ENCODE results near the gene ADAM22.

Gene ADAM22

DNA sequence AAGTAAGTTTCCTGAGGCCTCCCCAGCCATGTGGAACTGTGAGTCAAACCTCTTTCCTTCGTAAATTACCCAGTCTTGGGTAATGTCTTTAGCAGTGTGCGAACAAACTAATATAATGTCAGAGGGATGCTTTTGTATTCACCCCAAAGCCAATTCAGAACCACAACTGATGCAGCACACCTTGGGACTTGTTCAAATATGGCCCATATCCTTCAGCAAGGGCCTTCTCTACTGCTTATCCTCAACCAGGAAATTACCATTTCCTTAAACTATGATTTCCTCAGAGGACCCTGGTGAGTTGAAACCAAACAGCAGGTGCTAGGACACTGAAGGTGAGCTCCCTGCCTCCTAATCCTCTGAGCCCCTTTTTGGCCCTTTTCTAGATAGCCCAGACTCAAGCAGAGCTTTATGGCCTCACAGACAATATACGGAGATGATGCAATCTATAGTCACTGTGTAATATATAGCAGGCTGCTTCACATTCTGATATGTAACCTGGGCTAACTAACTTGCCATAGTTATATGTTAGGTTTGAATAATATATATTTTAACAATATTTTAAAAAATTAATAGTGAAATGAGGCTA lies 270.6 kb downstream of the ADAM22 start:
- Histone ChIP-seq H3K9me3 (ENCODE audit: low read length) (no peaks in the 10 kb centered on the region), H3K4me3 (ENCODE audit: low read depth in 1 of 2, low read length in 2 of 2) (no peak overlapping the region), H3K36me3 (ENCODE audit: insufficient read depth, low read length) (peaks cover 57% of the 10 kb centered on the region), H3K4me1 (ENCODE audit: insufficient read depth, low read length) (no peaks in the 10 kb centered on the region), H3K27ac (ENCODE audit: low read depth, low read length) (no peak overlapping the region), H3K27me3 (ENCODE audit: control insufficient read depth in 1 of 2, insufficient read depth in 2 of 2, low read length in 2 of 2) (no peaks in the 10 kb centered on the region), H3K9ac (ENCODE audit: low read length) (no peak overlapping the region)

DNA sequence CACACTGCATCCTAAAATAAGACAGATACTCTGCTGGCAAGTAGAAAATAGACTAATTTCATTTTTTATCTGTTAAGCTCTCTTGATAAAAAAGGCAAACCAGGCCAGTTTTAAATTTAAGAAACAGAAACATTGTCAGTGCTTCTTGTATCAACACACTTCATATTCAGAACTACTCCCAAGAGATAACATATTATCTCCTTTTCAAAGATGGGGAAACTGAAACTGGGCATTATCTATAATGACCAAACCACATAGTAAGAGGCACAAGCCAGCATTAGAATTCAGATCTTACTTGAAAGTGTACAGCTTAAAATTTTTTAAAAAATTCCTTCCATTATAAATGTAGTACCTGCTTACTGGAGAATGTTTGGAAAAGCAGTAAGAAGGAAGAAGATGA lies 271.1 kb downstream of the ADAM22 start:
- Histone ChIP-seq H3K4me1 (ENCODE audit: insufficient read depth, low read length) (no peaks in the 10 kb centered on the region), H3K36me3 (ENCODE audit: insufficient read depth, low read length) (peaks cover 62% of the 10 kb centered on the region), H3K27me3 (ENCODE audit: control insufficient read depth in 1 of 2, insufficient read depth in 2 of 2, low read length in 2 of 2) (no peaks in the 10 kb centered on the region), H3K4me3 (ENCODE audit: low read depth in 1 of 2, low read length in 2 of 2) (no peak overlapping the region), H3K9ac (ENCODE audit: low read length) (no peak overlapping the region), H3K9me3 (ENCODE audit: low read length) (no peaks in the 10 kb centered on the region), H3K27ac (ENCODE audit: low read depth, low read length) (no peak overlapping the region)

DNA sequence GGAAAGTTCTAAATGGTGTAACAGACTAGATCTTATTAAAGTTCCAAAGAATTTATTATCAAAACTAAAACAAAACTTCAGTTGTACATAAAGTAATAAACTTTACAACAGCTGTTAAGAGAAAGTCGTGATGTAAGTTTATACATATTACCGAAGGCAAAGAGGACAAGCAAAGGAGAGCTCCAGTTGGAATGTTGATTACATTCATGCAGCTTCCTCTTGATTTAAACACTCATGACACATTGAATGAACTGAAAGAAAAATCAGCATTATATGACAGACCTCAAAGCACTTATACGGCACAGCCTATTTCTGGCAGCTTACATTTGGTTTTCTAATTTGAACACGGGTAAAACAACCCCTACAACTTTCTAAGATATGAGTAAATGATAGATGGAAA lies 272.2 kb downstream of the ADAM22 start:
- H3K4me3 ChIP-seq (ENCODE audit: low read depth in 1 of 2, low read length in 2 of 2): no peak overlapping the region
- H3K9me3 ChIP-seq (ENCODE audit: low read length): no peaks in the 10 kb centered on the region
- H3K9ac ChIP-seq (ENCODE audit: low read length): no peak overlapping the region
- H3K27ac ChIP-seq (ENCODE audit: low read depth, low read length): no peak overlapping the region
- peaks cover 65% of the 10 kb centered on the region for H3K36me3 ChIP-seq (ENCODE audit: insufficient read depth, low read length)
- H3K4me1 ChIP-seq (ENCODE audit: insufficient read depth, low read length): no peaks in the 10 kb centered on the region
- H3K27me3 ChIP-seq (ENCODE audit: control insufficient read depth in 1 of 2, insufficient read depth in 2 of 2, low read length in 2 of 2): no peaks in the 10 kb centered on the region

DNA sequence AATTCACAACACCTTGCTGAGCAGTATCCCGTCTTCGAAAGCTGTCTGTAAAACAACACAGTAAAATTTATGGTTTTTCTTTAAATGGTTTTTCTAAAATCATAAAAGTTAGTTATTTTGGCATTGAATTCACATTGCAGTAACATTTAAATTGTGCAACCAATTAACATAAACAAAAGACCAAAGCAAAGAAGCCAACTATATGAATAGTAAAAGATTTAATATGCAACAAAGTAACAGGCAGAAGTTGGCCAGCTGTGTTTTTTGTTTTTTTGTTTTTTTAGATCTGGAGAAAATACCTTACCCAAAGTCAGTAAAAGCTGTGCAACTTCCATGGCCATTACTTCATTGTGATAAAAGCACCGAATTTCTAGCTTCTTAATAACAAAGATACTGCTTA lies 274.5 kb downstream of the ADAM22 start:
- Histone ChIP-seq H3K27me3 (ENCODE audit: control insufficient read depth in 1 of 2, insufficient read depth in 2 of 2, low read length in 2 of 2) (no peaks in the 10 kb centered on the region), H3K9ac (ENCODE audit: low read length) (no peak overlapping the region), H3K4me1 (ENCODE audit: insufficient read depth, low read length) (no peaks in the 10 kb centered on the region), H3K27ac (ENCODE audit: low read depth, low read length) (no peak overlapping the region), H3K9me3 (ENCODE audit: low read length) (no peaks in the 10 kb centered on the region), H3K36me3 (ENCODE audit: insufficient read depth, low read length) (peaks cover 67% of the 10 kb centered on the region), H3K4me3 (ENCODE audit: low read depth in 1 of 2, low read length in 2 of 2) (no peak overlapping the region)

DNA sequence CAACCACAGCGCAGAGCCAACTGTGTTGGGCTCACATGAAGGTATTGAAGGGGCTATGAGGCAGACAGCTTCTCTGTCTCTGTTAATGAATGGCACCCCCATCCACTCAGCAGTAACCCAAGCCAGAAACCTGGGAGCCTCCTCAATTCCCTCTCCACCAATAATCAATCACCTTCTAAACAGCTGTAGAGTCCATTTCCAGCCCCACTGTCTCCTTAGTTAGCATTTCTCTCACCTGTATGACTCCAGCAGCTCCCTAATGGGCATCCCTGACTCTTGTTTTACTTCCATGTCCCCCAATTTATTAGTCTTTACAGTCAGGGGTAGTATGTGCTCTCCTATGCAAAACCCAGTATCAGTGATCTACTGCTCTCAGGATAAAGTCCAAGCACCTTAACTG lies 278.9 kb downstream of the ADAM22 start:
- Histone ChIP-seq H3K36me3 (ENCODE audit: insufficient read depth, low read length) (peaks cover 57% of the 10 kb centered on the region), H3K9ac (ENCODE audit: low read length) (no peak overlapping the region), H3K4me1 (ENCODE audit: insufficient read depth, low read length) (no peaks in the 10 kb centered on the region), H3K9me3 (ENCODE audit: low read length) (no peaks in the 10 kb centered on the region), H3K27me3 (ENCODE audit: control insufficient read depth in 1 of 2, insufficient read depth in 2 of 2, low read length in 2 of 2) (no peaks in the 10 kb centered on the region), H3K27ac (ENCODE audit: low read depth, low read length) (no peak overlapping the region), H3K4me3 (ENCODE audit: low read depth in 1 of 2, low read length in 2 of 2) (no peak overlapping the region)

DNA sequence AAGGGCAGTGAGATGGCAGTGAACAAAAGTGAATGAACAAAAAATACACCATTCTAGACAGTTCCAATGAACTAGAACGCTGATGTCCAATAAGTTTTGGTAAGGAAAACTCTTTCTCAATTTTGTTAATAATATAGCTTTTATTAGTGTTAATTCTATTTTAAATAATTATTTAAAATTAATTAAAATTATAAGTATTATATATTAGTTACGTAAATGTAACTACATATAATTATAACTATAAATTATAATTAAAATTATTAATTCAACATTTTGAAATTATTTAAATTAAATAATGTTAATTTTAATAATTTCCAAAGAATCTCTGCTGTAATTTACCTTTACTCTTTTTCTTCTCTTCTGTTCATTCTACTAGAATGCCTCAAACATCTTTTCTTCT lies 280.4 kb downstream of the ADAM22 start:
- no peak overlapping the region for H3K9ac ChIP-seq (ENCODE audit: low read length)
- H3K9me3 ChIP-seq (ENCODE audit: low read length): no peaks in the 10 kb centered on the region
- no peak overlapping the region for H3K27ac ChIP-seq (ENCODE audit: low read depth, low read length)
- H3K36me3 ChIP-seq (ENCODE audit: insufficient read depth, low read length): peaks cover 43% of the 10 kb centered on the region
- H3K4me1 ChIP-seq (ENCODE audit: insufficient read depth, low read length): peaks cover 7% of the 10 kb centered on the region
- H3K27me3 ChIP-seq (ENCODE audit: control insufficient read depth in 1 of 2, insufficient read depth in 2 of 2, low read length in 2 of 2): no peaks in the 10 kb centered on the region
- H3K4me3 ChIP-seq (ENCODE audit: low read depth in 1 of 2, low read length in 2 of 2): no peak overlapping the region

DNA sequence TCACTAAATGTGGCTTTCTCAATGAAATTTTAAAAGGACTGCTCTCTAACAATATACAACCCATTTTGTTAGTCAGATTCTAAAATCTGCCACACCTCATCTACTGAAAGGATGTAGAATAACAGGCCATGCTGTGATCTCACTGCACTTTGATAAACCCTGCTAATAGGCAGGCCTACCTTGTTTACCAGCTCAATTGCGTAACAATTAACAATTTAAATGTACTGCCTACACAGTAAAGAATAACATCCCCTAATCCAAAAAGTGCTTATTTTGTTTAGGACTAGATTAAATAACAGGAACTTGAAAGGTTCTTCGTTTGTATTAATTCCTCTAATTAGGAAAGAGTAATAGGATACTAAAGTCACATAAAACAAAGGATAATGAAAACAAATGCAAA lies 281.2 kb downstream of the ADAM22 start:
- Histone ChIP-seq H3K4me3 (ENCODE audit: low read depth in 1 of 2, low read length in 2 of 2) (no peak overlapping the region), H3K4me1 (ENCODE audit: insufficient read depth, low read length) (peaks cover 7% of the 10 kb centered on the region), H3K9ac (ENCODE audit: low read length) (no peak overlapping the region), H3K27ac (ENCODE audit: low read depth, low read length) (no peak overlapping the region), H3K36me3 (ENCODE audit: insufficient read depth, low read length) (peaks cover 37% of the 10 kb centered on the region), H3K27me3 (ENCODE audit: control insufficient read depth in 1 of 2, insufficient read depth in 2 of 2, low read length in 2 of 2) (no peaks in the 10 kb centered on the region), H3K9me3 (ENCODE audit: low read length) (no peaks in the 10 kb centered on the region)

DNA sequence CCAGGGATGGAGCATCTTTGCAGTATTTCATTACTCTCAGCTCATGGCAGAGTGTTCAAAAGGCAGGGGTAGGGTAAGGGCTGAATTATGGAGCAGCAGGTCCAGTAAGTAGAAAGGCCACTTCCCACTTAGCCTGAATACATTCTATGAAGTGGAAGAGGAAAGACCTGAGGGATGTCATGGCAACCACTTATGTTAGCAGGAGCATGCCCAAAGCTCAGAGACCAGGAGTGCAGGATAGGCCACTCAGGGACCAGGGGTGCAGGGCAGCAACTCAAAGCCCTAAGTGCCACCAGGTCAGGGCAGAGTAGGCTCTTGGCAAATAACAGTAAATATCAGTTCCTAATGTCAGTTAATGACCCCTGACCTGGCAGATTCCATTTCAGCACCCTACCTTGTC lies 282.2 kb downstream of the ADAM22 start:
- H3K9ac ChIP-seq (ENCODE audit: low read length): no peak overlapping the region
- H3K36me3 ChIP-seq (ENCODE audit: insufficient read depth, low read length): peaks cover 35% of the 10 kb centered on the region
- H3K4me1 ChIP-seq (ENCODE audit: insufficient read depth, low read length): peaks cover 13% of the 10 kb centered on the region

DNA sequence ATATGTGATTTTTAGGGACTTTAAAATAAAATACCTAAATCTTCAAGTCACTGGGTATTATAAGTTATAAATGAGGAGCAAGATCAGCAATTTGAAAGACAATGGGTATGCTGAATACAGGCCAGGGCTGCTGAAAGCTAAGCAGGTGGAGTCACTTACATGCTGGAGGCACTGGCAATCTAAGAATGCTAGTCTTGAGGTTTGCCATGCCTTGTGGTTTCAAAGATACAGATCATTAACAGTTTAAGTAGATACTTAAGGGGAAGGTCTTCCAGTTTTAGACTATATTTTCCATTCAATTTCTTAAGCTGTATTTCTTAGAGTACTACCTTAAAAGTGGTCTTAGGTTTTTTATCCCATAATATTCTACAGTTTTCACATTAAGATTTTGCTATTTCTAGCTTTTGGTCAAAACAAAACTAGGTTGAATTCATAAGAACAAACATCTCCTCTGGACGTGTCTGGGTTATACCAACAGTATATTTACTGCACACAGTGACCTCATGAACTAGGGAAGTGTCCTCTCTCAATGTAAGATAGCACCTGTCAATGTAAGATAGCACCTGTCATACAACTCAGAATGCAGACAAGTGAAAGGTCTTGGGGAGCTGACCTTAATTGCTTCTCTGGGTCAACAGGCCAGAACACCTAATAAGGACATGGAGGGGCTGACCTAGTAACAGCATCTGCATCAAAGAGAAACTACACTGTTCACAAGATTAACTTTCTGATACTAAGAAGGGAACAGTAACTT lies 283.8 kb downstream of the ADAM22 start:
- peaks cover 13% of the 10 kb centered on the region for H3K4me1 ChIP-seq (ENCODE audit: insufficient read depth, low read length)
- no peaks in the 10 kb centered on the region for H3K9me3 ChIP-seq (ENCODE audit: low read length)
- peaks cover 31% of the 10 kb centered on the region for H3K36me3 ChIP-seq (ENCODE audit: insufficient read depth, low read length)
- no peak overlapping the region for H3K9ac ChIP-seq (ENCODE audit: low read length)
- H3K27ac ChIP-seq (ENCODE audit: low read depth, low read length): no peak overlapping the region
- H3K4me3 ChIP-seq (ENCODE audit: low read depth in 1 of 2, low read length in 2 of 2): peak overlapping the region in 1 of 2 donors; percentile 92
- no peaks in the 10 kb centered on the region for H3K27me3 ChIP-seq (ENCODE audit: control insufficient read depth in 1 of 2, insufficient read depth in 2 of 2, low read length in 2 of 2)

More for the DNA sequence above, 282.2 kb downstream of the ADAM22 start:
- no peak overlapping the region for H3K4me3 ChIP-seq (ENCODE audit: low read depth in 1 of 2, low read length in 2 of 2)
- no peak overlapping the region for H3K27ac ChIP-seq (ENCODE audit: low read depth, low read length)
- no peaks in the 10 kb centered on the region for H3K9me3 ChIP-seq (ENCODE audit: low read length)
- H3K27me3 ChIP-seq (ENCODE audit: control insufficient read depth in 1 of 2, insufficient read depth in 2 of 2, low read length in 2 of 2): no peaks in the 10 kb centered on the region

DNA sequence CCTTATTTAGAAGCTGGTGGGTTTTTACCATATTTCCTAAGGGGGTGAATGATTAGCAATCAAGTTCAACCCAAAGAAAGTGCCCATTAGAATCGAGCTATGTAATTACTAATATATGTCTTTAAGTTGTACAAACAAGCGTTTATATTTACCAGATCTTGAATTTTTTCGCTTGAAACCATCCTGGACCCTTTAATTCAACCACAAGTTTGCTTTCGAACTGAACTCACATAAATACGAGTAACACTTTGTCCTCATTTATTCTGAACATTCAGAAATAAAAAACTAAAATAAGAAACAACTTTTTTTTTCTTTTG lies 284.3 kb downstream of the ADAM22 start:
- no peaks in the 10 kb centered on the region for H3K27me3 ChIP-seq (ENCODE audit: control insufficient read depth in 1 of 2, insufficient read depth in 2 of 2, low read length in 2 of 2)
- H3K4me3 ChIP-seq (ENCODE audit: low read depth in 1 of 2, low read length in 2 of 2): peak overlapping the region; percentile 80 to 92
- peak overlapping the region; percentile 21 for H3K27ac ChIP-seq (ENCODE audit: low read depth, low read length)
- no peak overlapping the region for H3K9ac ChIP-seq (ENCODE audit: low read length)
- no peaks in the 10 kb centered on the region for H3K9me3 ChIP-seq (ENCODE audit: low read length)
- H3K36me3 ChIP-seq (ENCODE audit: insufficient read depth, low read length): peaks cover 27% of the 10 kb centered on the region
- H3K4me1 ChIP-seq (ENCODE audit: insufficient read depth, low read length): peaks cover 13% of the 10 kb centered on the region

DNA sequence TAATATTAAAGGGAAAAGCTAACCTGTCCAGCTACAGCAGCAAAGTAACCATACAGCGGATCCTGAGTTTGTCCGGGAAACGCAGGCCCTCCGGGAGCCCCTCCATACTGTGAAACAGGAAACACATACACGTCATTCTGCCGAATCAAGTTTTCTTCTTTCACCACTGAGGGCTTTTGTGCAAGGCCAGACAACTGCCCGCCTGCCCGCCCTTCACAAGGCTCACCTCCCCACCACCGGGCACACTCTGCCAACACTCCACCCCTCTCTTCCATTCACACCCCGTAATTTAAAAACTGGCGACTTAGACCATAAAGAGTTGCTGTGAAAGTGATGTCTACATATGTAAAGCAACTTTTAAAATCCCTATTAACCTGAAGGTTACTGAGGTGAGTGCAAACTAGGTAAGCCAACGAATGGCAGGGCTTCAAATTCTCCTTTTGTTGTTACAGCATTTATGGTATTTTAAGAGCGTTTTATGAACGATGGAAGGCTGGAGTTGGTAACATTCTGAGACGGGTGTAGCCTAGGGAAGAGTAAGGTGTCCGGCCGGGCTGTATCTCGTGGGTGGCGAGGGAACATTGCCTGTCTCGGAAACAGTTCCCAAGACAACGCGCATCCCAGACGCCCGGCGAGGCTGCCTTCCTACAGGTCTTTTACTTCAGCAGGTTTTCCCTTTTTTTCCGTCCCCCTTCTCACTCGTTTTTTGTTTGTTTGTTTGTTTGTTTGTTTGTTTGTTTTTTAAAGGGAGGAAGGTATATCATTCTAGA lies 285.0 kb downstream of the ADAM22 start:
- Histone ChIP-seq H3K27ac (ENCODE audit: low read depth, low read length) (peak overlapping the region; percentile 21), H3K4me1 (ENCODE audit: insufficient read depth, low read length) (peaks cover 13% of the 10 kb centered on the region), H3K9me3 (ENCODE audit: low read length) (no peaks in the 10 kb centered on the region), H3K4me3 (ENCODE audit: low read depth in 1 of 2, low read length in 2 of 2) (peak overlapping the region; percentile 80 to 92), H3K36me3 (ENCODE audit: insufficient read depth, low read length) (peaks cover 23% of the 10 kb centered on the region), H3K27me3 (ENCODE audit: control insufficient read depth in 1 of 2, insufficient read depth in 2 of 2, low read length in 2 of 2) (no peaks in the 10 kb centered on the region), H3K9ac (ENCODE audit: low read length) (peak overlapping the region; percentile 50)
